Measurements from ENCODE around the gene AMOTL1.

The AMOTL1 gene

GRCh38 chr11:94853836-94854235, 85.7 kb downstream of the AMOTL1 start:
- DNase-seq (ENCODE audit: low read depth in 2 of 3, low spot score in 1 of 3), result no peak

GRCh38 chr11:94854770-94855633, 86.8 kb downstream of the AMOTL1 start:
- DNase-seq (ENCODE audit: low read depth in 2 of 3, low spot score in 1 of 3), result no peak

GRCh38 chr11:94855666-94856065, 87.5 kb downstream of the AMOTL1 start:
- DNase-seq (ENCODE audit: low read depth in 2 of 3, low spot score in 1 of 3), result no peak

- DNase-seq (ENCODE audit: low read depth in 2 of 3, low spot score in 1 of 3), result no peak
Observed at GRCh38 chr11:94856443-94856842, 88.3 kb downstream of the AMOTL1 start.

GRCh38 chr11:94857337-94857736, 89.2 kb downstream of the AMOTL1 start:
- DNase-seq (ENCODE audit: low read depth in 2 of 3, low spot score in 1 of 3), result no peak

GRCh38 chr11:94858012-94858705, 90.0 kb downstream of the AMOTL1 start:
- DNase-seq (ENCODE audit: low read depth in 2 of 3, low spot score in 1 of 3), result no peak

- DNase-seq (ENCODE audit: low read depth in 2 of 3, low spot score in 1 of 3), result no peak
Observed at GRCh38 chr11:94860333-94860732, 92.2 kb downstream of the AMOTL1 start.

GRCh38 chr11:94861306-94861845, 93.2 kb downstream of the AMOTL1 start:
- DNase-seq (ENCODE audit: low read depth in 2 of 3, low spot score in 1 of 3), result no peak

GRCh38 chr11:94862926-94863880, 95.0 kb downstream of the AMOTL1 start:
- DNase-seq (ENCODE audit: low read depth in 2 of 3, low spot score in 1 of 3), result no peak

- DNase-seq (ENCODE audit: low read depth in 2 of 3, low spot score in 1 of 3), result no peak
Observed at GRCh38 chr11:94864506-94865045, 96.4 kb downstream of the AMOTL1 start.

- no peak for DNase-seq (ENCODE audit: low read depth in 2 of 3, low spot score in 1 of 3)
Observed at GRCh38 chr11:94866231-94866822, 98.2 kb downstream of the AMOTL1 start.

- no peak for DNase-seq (ENCODE audit: low read depth in 2 of 3, low spot score in 1 of 3)
Observed at GRCh38 chr11:94866936-94867795, 99.0 kb downstream of the AMOTL1 start.

GRCh38 chr11:94868468-94868867, 100.3 kb downstream of the AMOTL1 start:
- no peak for DNase-seq (ENCODE audit: low read depth in 2 of 3, low spot score in 1 of 3)

- DNase-seq (ENCODE audit: low read depth in 2 of 3, low spot score in 1 of 3), result no peak
Observed at GRCh38 chr11:94869186-94869585, 101.0 kb downstream of the AMOTL1 start.

- no peak for DNase-seq (ENCODE audit: low read depth in 2 of 3, low spot score in 1 of 3)
Observed at GRCh38 chr11:94870422-94870821, 102.3 kb downstream of the AMOTL1 start.

- DNase-seq (ENCODE audit: low read depth in 2 of 3, low spot score in 1 of 3), result no peak
Observed at GRCh38 chr11:94871491-94872185, 103.5 kb downstream of the AMOTL1 start.

GRCh38 chr11:94873916-94874540, 105.9 kb downstream of the AMOTL1 start:
- DNase-seq (ENCODE audit: low read depth in 2 of 3, low spot score in 1 of 3), result no peak

GRCh38 chr11:94876222-94876621, 108.1 kb downstream of the AMOTL1 start:
- no peak for DNase-seq (ENCODE audit: low read depth in 2 of 3, low spot score in 1 of 3)
